ENCODE results near the gene RTL3.

- TF ChIP-seq CEBPB (IDR thresholded peaks at IDR 0.05; ENCODE audit: low read depth, low read length) (no peak), CTCF (conservative IDR thresholded peaks at IDR 0.05; ENCODE audit: low read depth, low read length) (no peak), RAD21 (IDR thresholded peaks at IDR 0.05; ENCODE audit: low read length) (no peak), SMC3 (IDR thresholded peaks at IDR 0.05; ENCODE audit: low read depth, low read length) (no peak), MAZ (IDR thresholded peaks at IDR 0.05; ENCODE audit: borderline replicate concordance, low read depth, low read length) (no peak), RFX5 (IDR thresholded peaks at IDR 0.05; ENCODE audit: low read depth, low read length) (no peak), BHLHE40 (IDR thresholded peaks at IDR 0.05; ENCODE audit: low read depth, low read length) (no peak), RCOR1 (IDR thresholded peaks at IDR 0.05; ENCODE audit: insufficient replicate concordance, low read length) (no peak), MXI1 (IDR thresholded peaks at IDR 0.05; ENCODE audit: borderline replicate concordance, low read depth, low read length) (no peak), MAFK (IDR thresholded peaks at IDR 0.05; ENCODE audit: low read depth, low read length) (no peak), POLR2A (IDR thresholded peaks at IDR 0.05; ENCODE audit: low read depth, low read length) (no peak), ELK1 (IDR thresholded peaks at IDR 0.05; ENCODE audit: borderline replicate concordance, low read depth, low read length) (no peak), NFE2L2 (IDR thresholded peaks at IDR 0.05; ENCODE audit: low read depth, low read length) (no peak)
Observed at GRCh38 chrX:78622831-78623230, 36.3 kb downstream of the RTL3 start.

All from IMR-90 (cell line).